NCI-H2171 (cell line): ENCODE results near the gene ZWILCH.
A peak's percentile ranks its signal among the peaks of the same experiment; 100 is the strongest.
"Not testable (repeated sequence)": the region's sequence is repeated elsewhere in the genome, so short reads cannot be mapped to it uniquely, and the experiment has no call there.

Experiments
- DNase-seq: peaks from one replicate; lab custom pipeline; 2025; lab: John Stamatoyannopoulos, UW

The ZWILCH gene

DNA sequence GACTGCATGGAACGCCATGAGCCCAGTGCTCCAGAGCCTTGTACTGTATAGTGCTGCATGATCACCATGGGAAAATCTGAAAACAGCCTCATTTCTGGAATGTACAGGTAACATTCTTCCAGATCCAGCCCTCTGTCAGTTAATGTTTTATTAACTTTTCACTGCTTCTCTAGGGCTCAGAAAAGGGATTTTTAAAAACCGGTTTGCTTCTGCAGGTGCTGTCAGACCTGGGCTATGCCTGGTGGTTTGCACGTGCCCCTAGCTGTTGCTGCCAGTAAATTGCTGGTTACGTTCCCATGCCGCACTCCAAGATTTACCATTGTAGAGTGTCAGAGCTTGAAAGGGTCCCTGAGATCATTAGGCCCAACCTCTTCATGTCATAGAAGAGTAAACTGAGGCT, 16.6 kb upstream of the ZWILCH start:
- no peak for DNase-seq

DNA sequence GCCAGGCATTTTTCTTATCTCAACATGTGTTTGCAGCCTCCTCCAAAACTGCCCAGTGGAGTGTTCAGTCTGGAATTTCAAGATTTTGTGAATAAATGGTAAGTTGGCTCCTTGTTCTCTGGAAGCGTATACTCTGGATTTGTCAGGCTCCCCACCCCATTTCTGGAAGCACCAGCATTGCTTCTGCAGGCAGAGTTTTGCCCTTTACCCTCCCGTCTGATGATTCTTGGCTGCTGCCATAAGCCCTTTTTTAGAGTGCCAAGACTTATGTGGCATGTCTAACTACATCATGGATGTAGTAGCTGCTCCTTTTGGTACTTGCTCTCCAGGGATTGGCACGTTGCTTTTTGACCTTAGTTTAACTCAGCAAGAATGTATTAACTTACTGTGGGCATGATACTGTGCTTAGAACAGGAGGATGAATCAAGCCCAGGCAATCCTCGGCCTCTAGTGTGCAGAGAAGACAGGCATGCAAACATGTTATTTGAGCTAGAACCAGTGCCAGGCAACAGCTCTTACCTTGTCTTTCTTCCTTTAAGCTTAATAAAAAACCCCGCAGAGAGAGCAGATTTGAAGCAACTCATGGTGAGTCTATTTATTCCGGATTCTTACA, 15.8 kb upstream of the ZWILCH start:
- no peak for DNase-seq

GRCh38 chr15:66491846-66492245, 13.3 kb upstream of the ZWILCH start:
- DNase-seq: no peak

DNA sequence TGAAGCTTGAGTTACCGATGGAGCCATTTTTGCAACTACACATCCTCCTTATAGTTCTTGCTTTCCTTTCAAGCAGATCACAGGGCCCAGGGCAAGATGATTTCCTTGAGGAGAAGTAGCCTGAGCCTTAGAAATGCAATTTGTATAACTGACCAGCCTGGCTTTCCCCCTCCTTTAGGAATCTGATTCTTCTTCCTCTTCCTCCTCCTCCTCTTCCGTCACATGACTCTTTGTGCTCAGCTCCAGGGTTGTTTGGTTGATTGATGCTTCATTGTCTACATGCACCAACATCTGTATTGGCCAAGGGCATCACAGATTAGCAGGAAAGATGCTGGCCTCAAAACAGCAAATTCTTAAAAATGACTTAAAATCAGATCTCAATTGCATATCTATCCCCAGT, 10.9 kb upstream of the ZWILCH start:
- DNase-seq: no peak

DNA sequence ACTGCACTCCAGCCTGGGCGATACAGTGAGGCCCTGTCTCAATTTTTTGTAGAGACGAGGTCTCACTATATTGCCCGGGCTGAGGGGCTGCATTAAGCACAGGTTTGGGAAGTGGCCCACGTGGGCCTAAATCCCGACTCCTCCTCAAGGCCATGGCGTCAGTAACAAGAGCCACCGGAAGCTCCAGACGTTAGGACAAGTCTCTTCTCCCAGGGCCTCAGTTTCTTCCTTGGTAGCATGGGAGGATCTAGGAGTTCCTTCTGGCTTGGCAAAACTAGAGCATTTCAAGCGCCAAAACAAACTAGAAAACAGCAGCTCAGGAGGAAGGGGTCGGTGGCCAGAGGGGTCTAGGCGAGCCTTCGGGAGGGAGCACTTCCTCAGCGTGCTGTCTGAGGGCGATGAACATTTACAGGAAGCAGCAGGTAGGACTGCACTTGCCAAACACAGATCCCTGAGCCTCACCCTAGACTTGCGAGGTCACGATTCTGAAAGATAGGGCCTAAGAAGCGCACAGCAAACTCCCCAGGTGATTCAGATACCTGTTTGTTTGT, 8.1 kb upstream of the ZWILCH start:
- no peak for DNase-seq

GRCh38 chr15:66497502-66498455, 7.3 kb upstream of the ZWILCH start, which contains the start of gene SNAPC5:
SNAPC5 (minus strand) TSS chr15:66497762; CDS start chr15:66497731, 31 bp downstream.
- peak; percentile 95 for DNase-seq

GRCh38 chr15:66498501-66499386, 6.4 kb upstream of the ZWILCH start:
- no peak for DNase-seq

DNA sequence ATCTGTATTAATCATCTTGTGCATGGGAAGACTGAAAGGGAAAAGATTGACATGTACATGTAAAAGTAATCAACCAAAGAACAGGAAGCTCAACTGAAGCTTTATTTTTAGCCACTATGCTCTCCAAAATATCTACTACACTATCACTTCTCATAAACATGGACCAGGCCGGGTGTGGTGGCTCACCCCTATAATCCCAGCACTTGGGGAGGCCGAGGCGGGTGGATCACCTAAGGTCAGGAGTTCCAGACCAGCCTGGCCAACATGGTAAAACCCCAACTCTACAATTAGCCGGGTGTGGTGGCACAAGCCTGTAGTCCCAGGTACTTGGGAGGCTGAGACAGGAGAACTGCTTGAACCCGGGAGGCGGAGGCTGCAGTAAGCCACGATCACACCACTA, 4.8 kb upstream of the ZWILCH start:
- not testable (repeated sequence) for DNase-seq

GRCh38 chr15:66502491-66502890, 2.6 kb upstream of the ZWILCH start:
- DNase-seq: no peak

GRCh38 chr15:66503041-66503648, 2.0 kb upstream of the ZWILCH start:
- DNase-seq: not testable (repeated sequence)

GRCh38 chr15:66503780-66504562, 1.2 kb upstream of the ZWILCH start:
- DNase-seq: no peak

- no peak for DNase-seq
Observed at GRCh38 chr15:66505430-66505811, 295 bp downstream of the ZWILCH start.

- DNase-seq: no peak
Observed at GRCh38 chr15:66505818-66506217, 692 bp downstream of the ZWILCH start.

GRCh38 chr15:66508293-66508883, 3.3 kb downstream of the ZWILCH start:
- DNase-seq: no peak

GRCh38 chr15:66514586-66514985, 9.5 kb downstream of the ZWILCH start:
- DNase-seq: no peak

DNA sequence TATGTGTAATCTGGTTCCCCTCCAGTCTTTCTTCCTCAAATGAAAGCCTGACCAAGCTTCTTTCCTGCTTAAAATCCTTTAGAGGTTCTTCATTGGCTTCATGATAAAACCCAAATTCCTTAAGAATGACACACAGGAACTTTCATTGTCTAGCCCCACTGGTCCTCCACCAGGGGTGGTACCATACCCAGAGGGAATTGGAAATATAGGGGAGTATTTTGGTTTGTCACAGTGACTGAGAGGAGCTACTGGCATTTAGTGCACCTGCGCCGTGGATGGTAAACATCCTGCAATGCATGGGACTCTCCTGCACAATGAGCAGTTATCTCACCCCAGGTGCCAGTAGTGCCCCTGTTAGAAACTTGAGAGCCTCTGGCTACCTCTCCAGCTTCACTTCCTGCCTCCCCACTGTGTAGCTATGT, 10.8 kb downstream of the ZWILCH start:
- no peak for DNase-seq

DNA sequence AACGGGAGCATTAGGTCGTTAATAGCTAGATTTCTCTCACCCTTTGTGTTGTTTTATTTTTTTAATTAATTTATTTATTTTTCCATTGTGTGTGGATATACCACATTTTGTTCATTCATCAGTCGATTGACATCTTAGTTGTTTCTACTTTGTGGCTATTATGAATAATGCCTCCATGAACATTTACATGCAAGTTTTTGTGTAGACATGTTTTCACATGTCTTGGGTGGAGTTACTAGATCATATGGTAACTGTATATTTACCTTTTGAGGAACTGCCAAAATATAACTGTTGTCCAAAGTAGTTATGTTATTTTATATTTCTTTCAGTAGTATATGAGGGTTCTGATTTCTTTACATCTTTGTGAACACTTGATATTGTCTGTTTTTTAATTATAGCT, 18.8 kb downstream of the ZWILCH start:
- DNase-seq: no peak

GRCh38 chr15:66524838-66525237, 19.7 kb downstream of the ZWILCH start:
- DNase-seq: no peak

- no peak for DNase-seq
Observed at GRCh38 chr15:66535056-66535455, 29.9 kb downstream of the ZWILCH start.

DNA sequence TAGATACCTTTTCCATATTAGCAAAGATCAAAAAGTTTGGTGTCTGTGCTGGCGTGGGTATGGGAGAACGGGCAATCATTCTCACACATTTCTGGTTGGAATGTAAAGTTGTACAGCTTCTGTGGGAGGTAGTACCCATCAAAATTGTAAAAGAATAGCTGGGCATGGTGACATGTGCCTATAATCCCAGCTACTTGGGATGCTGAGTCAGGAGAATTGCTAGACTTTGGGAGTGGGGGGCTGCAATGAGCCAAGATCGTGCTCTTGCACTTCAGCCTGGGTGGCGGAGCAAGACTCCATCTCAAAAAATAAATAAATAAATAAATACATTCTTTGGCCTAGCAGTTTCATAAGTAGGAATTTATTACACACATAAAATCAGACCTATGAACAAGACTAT, 37.8 kb downstream of the ZWILCH start:
- no peak for DNase-seq
